ENCODE results near the gene HMGB4. TPM values are rescaled to one million over a fixed set of nuclear protein-coding genes. Genes with fewer than 3 reads are reported as not detected.

Gene HMGB4
- total RNA-seq, 1 donor from 2014 or later = not detected

DNA sequence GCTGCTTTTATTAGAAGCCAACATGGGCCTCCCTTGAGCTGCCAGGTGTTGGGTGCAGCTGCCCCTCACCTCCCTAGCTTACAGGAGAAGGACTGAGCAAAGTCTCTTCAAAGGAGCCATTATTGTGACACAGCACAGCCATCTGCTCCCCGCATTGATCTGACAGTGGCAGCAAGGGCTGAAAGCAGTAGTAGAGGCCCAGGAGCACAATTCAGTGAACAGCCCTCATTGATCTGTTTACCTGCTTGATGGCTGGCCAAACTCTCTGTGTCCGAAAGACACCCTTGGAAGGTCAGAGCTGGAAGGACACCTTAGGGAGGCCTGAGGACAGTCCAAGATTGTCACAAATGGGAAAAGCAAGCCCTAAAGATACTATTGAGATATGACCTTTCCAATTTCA is 14.5 kb downstream of the HMGB4 start:
- no peaks in the 10 kb centered on the region for H3K36me3 ChIP-seq
- no peaks in the 10 kb centered on the region for H3K27me3 ChIP-seq
- no peak for DNase-seq (ENCODE audit: extremely low spot score in 2 of 2)
- H3K9me3 ChIP-seq = no peaks in the 10 kb centered on the region
- TF ChIP-seq POLR2AphosphoS5 (IDR thresholded peaks at IDR 0.05; ENCODE audit: insufficient read depth in 1 of 2, low read depth in 1 of 2) = no peak
- TF ChIP-seq, protein P1, sequence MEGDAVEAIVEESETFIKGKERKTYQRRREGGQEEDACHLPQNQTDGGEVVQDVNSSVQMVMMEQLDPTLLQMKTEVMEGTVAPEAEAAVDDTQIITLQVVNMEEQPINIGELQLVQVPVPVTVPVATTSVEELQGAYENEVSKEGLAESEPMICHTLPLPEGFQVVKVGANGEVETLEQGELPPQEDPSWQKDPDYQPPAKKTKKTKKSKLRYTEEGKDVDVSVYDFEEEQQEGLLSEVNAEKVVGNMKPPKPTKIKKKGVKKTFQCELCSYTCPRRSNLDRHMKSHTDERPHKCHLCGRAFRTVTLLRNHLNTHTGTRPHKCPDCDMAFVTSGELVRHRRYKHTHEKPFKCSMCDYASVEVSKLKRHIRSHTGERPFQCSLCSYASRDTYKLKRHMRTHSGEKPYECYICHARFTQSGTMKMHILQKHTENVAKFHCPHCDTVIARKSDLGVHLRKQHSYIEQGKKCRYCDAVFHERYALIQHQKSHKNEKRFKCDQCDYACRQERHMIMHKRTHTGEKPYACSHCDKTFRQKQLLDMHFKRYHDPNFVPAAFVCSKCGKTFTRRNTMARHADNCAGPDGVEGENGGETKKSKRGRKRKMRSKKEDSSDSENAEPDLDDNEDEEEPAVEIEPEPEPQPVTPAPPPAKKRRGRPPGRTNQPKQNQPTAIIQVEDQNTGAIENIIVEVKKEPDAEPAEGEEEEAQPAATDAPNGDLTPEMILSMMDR (IDR thresholded peaks at IDR 0.05) = no peak
- no peak for TF ChIP-seq POLR2A (IDR thresholded peaks at IDR 0.05)
- no peak overlapping the region for H3K27ac ChIP-seq
- intact Hi-C loops (cut with DNase I) = no loop called here
- no peak overlapping the region for H3K4me3 ChIP-seq
- no peaks in the 10 kb centered on the region for H3K4me1 ChIP-seq

DNA sequence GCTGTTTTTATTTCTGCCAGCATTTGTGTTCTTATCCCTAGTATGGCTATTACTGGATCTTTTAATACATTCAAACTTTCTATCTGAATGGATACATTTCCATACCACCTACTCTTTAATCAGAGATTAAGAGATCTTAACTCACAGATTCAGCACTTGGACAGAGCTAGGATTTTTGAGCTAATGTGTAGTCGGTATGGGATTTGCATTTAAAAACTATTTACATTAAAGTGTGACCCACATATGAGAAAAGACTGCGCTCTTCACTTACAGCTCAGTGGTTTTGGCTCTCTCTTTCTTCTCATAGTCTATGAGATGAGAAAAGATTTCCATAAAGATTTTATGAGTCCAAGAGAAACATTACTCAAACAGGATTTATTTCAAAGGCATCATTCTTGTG is 16.4 kb downstream of the HMGB4 start:
- Histone ChIP-seq H3K27me3 (no peaks in the 10 kb centered on the region), H3K4me1 (no peaks in the 10 kb centered on the region), H3K36me3 (no peaks in the 10 kb centered on the region), H3K9me3 (no peaks in the 10 kb centered on the region), H3K4me3 (no peak overlapping the region), H3K27ac (no peak overlapping the region)
- no peak for DNase-seq (ENCODE audit: extremely low spot score in 2 of 2)
- no peak for TF ChIP-seq POLR2AphosphoS5 (IDR thresholded peaks at IDR 0.05; ENCODE audit: insufficient read depth in 1 of 2, low read depth in 1 of 2)
- no peak for TF ChIP-seq POLR2A (IDR thresholded peaks at IDR 0.05)
- TF ChIP-seq, protein P1 (IDR thresholded peaks at IDR 0.05) = no peak
- intact Hi-C loops (cut with DNase I) = no loop called here

DNA sequence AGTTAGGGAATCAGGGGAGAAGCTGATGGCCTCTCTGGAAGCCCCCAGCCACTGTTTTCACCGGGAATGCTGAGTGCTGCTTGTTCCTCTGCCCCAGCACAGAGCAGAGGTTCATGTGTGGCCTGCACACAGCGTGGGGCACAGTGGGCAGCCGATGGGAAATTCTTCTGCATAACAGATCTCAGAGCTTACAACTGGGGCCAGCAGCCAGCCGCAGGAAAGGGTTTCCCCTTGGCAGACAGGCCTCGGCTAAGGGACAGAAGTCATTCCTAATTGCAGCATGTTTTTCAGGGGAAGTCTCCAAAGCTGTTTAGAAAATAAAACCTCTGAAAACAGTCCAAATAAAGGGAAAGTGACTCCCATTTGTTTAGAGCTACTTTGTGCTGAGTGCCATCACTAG is 22.6 kb downstream of the HMGB4 start:
- no peak for DNase-seq (ENCODE audit: extremely low spot score in 2 of 2)
- H3K9me3 ChIP-seq = no peaks in the 10 kb centered on the region
- H3K4me1 ChIP-seq = no peaks in the 10 kb centered on the region
- H3K27me3 ChIP-seq = no peaks in the 10 kb centered on the region
- H3K36me3 ChIP-seq = no peaks in the 10 kb centered on the region
- no peak overlapping the region for H3K4me3 ChIP-seq
- intact Hi-C loops (cut with DNase I) = no loop called here
- no peak overlapping the region for H3K27ac ChIP-seq
- TF ChIP-seq POLR2AphosphoS5 (IDR thresholded peaks at IDR 0.05; ENCODE audit: insufficient read depth in 1 of 2, low read depth in 1 of 2) (no peak), POLR2A (IDR thresholded peaks at IDR 0.05) (no peak)
- TF ChIP-seq, protein P1 (IDR thresholded peaks at IDR 0.05) = no peak

DNA sequence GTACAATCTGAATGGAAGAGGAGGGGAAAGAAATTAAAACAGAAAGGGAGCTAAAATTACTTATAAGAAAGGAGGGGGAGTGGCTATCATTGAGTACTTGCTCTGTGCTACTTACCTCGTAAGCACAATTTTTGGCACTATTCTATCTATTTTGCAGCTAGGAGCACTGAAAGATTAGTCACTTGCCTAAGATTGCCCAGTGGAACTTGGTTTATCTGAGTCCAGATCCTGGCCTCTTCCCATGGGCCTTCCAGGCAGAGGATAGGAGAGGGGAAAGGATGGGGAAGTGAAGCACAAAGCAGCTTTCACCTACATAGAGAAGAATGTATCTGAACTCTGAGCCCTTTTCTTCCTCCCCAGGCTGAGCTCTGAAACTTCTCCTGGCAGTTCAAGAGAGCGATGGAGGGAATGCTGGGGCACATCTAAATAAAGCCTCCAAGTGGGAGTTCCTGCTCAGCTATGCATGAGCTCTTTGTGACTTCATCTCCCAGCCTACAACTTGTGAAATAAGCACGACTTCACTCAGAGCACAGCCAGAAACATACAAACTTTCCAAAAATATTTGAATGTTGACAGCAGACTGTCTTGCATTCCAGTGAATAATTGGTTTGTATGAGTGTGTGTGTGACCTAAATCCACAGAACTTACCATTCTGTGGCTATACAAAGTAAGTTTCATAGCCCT is 29.4 kb downstream of the HMGB4 start:
- Histone ChIP-seq H3K27me3 (no peaks in the 10 kb centered on the region), H3K4me1 (no peaks in the 10 kb centered on the region), H3K36me3 (no peaks in the 10 kb centered on the region), H3K27ac (no peak overlapping the region), H3K9me3 (no peaks in the 10 kb centered on the region), H3K4me3 (no peak overlapping the region)
- DNase-seq (ENCODE audit: extremely low spot score in 2 of 2) = no peak
- TF ChIP-seq, protein P1 (IDR thresholded peaks at IDR 0.05) = no peak
- TF ChIP-seq POLR2AphosphoS5 (IDR thresholded peaks at IDR 0.05; ENCODE audit: insufficient read depth in 1 of 2, low read depth in 1 of 2) (no peak), POLR2A (IDR thresholded peaks at IDR 0.05) (no peak)
- intact Hi-C loops (cut with DNase I) = no loop called here

DNA sequence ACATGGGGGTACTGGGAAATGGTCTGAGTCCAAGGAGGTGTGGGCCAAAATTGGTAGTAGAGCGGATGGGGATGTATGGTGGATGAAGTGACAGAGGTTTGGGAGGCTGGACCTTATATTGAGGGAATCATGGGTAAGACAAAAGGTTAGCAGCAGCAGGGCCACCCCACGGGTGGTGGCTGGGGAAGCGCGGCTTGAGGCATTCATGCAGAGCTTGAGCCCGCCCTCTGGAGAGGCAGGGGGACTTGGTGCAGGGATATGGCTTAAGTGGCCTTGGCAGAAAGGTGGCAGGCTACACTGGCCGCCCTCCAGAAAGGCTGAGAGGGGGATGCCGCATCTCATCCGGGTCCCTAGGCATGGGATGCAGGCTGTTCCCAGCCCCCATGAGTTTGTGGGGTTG is 31.5 kb downstream of the HMGB4 start:
- no peak overlapping the region for H3K27ac ChIP-seq
- no peak overlapping the region for H3K4me3 ChIP-seq
- intact Hi-C loops (cut with DNase I) = no loop called here
- H3K4me1 ChIP-seq = no peaks in the 10 kb centered on the region
- no peaks in the 10 kb centered on the region for H3K9me3 ChIP-seq
- TF ChIP-seq POLR2A (IDR thresholded peaks at IDR 0.05) (no peak), POLR2AphosphoS5 (IDR thresholded peaks at IDR 0.05; ENCODE audit: insufficient read depth in 1 of 2, low read depth in 1 of 2) (no peak)
- TF ChIP-seq, protein P1 (IDR thresholded peaks at IDR 0.05) = no peak
- no peaks in the 10 kb centered on the region for H3K36me3 ChIP-seq
- H3K27me3 ChIP-seq = no peaks in the 10 kb centered on the region
- no peak for DNase-seq (ENCODE audit: extremely low spot score in 2 of 2)

All from vagina (tissue), 2 donors.